Breast epithelium (tissue), 4 donors: Measurements from ENCODE around the gene NEMP1. TPM values are rescaled to one million over a fixed set of nuclear protein-coding genes. Genes with fewer than 3 reads are reported as not detected.
"Not testable (repeated sequence)": the region's sequence is repeated elsewhere in the genome, so short reads cannot be mapped to it uniquely, and the experiment has no call there.

Experiments
- DNase-seq, 2 donors: peaks; one replicate each; pipeline ENCODE4 v3.0.0-alpha.2; 2019; ENCODE audit warnings: low spot score in 2 of 2
- H3K27ac ChIP-seq, 2 donors: fragments of 200-600 bp; sonication (generic) in 1 of 2; one replicate each; pipeline ENCODE4 v1.5.1; 2016 to 2019; ENCODE audit warnings: mild to moderate bottlenecking in 1 of 2
- H3K27me3 ChIP-seq, 2 donors: fragments of 200-600 bp; sonication (generic) in 1 of 2; one replicate each; pipeline versions ENCODE4 v1.5.1 to v1.6.0; 2017 to 2019; ENCODE audit warnings: control low read depth in 1 of 2, mild to moderate bottlenecking in 1 of 2
- H3K36me3 ChIP-seq: fragments of 200-600 bp; one replicate; pipeline ENCODE4 v1.5.1; 2019
- H3K4me1 ChIP-seq, 2 donors: fragments of 200-600 bp; sonication (generic); one replicate each; pipeline ENCODE4 v1.5.1; 2016 to 2019; ENCODE audit warnings: control low read depth in 1 of 2
- H3K4me3 ChIP-seq, 3 donors: fragments of 200-600 bp; sonication (generic); 1 replicate in 2 of 3; 2 replicates in 1 of 3; pipeline ENCODE4 v1.5.1; 2016 to 2019; ENCODE audit warnings: mild to moderate bottlenecking in 3 of 3, moderate library complexity in 2 of 3
- H3K9me3 ChIP-seq, 2 donors: fragments of 200-600 bp; sonication (generic) in 1 of 2; one replicate each; pipeline ENCODE4 v1.5.1; 2016 to 2019; ENCODE audit warnings: control low read depth in 1 of 2
- POLR2A ChIP-seq: fragments of 450-650 bp; IDR thresholded peaks from one replicate; pipeline ENCODE4 v1.6.1; 2016; ENCODE audit warnings: antibody characterized with exemption, mild to moderate bottlenecking, moderate library complexity
- POLR2AphosphoS5 ChIP-seq, 3 donors: sonication (generic); formaldehyde crosslinking; IDR thresholded peaks; one replicate each; pipeline ENCODE4 v1.6.1; 2017; ENCODE audit warnings: antibody characterized with exemption in 3 of 3
- intact Hi-C: fragments of 100-400 bp; cut with DNase I; formaldehyde crosslinking; loops from one replicate; pipeline ENCODE4 v1.15.1; 2023; ENCODE audit warnings: low total_unique reads
- total RNA-seq, 3 donors: library from RNA; depleted of rRNA; stranded (reverse); fragments of >200 nt; gene quantifications; one replicate each; pipeline ENCODE4 v1.1.0, GENCODE V29; 2016
- TF ChIP-seq, protein P1 (sequence below), 3 donors: fragments of 450-650 bp; IDR thresholded peaks; one replicate each; pipeline ENCODE4 v1.5.1; 2016 to 2017; ENCODE audit warnings: antibody characterized with exemption in 3 of 3, mild to moderate bottlenecking in 3 of 3, moderate library complexity in 3 of 3

Gene NEMP1
- total RNA-seq, 3 donors from 2014 or later = 6.9 to 13.3 (median 10.9) TPM

DNA sequence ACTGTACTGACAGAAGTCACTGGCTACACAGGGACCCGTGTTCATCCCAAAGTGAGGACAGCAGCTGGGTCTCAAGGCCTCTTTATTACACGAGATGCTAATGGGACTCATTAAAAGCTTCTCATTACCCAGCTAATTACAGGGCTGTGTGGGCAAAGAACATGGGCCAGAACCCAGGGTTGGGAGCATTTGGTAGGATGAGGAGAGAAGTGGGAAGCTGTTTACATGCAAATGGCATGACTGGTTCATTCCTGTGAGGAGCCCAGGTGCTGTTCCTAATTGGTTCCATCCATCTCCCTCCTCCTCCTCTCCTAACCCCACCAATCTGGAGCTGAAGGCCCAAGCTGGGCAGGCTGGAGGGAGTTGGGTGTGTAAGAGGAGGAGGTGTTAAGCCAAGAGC lies 53.4 kb downstream of the NEMP1 start:
- intact Hi-C loops = no loop called here
- Histone ChIP-seq H3K4me3 (no peak overlapping the region), H3K27me3 (no peaks in the 10 kb centered on the region)

DNA sequence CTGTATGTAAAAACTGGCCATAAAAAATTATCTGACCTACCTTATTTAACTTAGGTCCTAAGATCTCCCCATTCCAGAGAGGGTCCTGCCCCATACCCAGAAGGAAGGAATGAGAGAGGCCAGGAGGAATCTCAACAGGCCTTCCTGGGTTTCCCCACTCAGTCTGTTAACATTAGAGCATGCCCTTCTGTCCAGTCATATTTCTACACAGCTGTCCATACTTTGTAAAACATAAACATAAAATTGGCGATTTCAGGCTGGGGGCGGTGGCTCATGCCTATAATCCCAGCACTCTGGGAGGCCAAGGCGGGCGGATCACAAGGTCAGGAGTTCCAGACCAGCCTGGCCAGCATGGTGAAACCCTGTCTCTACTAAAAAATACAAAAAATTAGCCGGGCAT lies 56.3 kb downstream of the NEMP1 start:
- H3K27me3 ChIP-seq, H3K27ac ChIP-seq, intact Hi-C loops, H3K36me3 ChIP-seq, H3K4me3 ChIP-seq, H3K9me3 ChIP-seq, H3K4me1 ChIP-seq, DNase-seq: not testable (repeated sequence)

More for the DNA sequence above, 53.4 kb downstream of the NEMP1 start:
- Histone ChIP-seq H3K4me1 (no peaks in the 10 kb centered on the region), H3K27ac (no peak overlapping the region), H3K36me3 (no peaks in the 10 kb centered on the region), H3K9me3 (no peaks in the 10 kb centered on the region)
- TF ChIP-seq, protein P1, sequence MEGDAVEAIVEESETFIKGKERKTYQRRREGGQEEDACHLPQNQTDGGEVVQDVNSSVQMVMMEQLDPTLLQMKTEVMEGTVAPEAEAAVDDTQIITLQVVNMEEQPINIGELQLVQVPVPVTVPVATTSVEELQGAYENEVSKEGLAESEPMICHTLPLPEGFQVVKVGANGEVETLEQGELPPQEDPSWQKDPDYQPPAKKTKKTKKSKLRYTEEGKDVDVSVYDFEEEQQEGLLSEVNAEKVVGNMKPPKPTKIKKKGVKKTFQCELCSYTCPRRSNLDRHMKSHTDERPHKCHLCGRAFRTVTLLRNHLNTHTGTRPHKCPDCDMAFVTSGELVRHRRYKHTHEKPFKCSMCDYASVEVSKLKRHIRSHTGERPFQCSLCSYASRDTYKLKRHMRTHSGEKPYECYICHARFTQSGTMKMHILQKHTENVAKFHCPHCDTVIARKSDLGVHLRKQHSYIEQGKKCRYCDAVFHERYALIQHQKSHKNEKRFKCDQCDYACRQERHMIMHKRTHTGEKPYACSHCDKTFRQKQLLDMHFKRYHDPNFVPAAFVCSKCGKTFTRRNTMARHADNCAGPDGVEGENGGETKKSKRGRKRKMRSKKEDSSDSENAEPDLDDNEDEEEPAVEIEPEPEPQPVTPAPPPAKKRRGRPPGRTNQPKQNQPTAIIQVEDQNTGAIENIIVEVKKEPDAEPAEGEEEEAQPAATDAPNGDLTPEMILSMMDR (IDR thresholded peaks at IDR 0.05) = no peak
- TF ChIP-seq POLR2AphosphoS5 (IDR thresholded peaks at IDR 0.05) (no peak), POLR2A (no peak)
- DNase-seq = no peak

DNA sequence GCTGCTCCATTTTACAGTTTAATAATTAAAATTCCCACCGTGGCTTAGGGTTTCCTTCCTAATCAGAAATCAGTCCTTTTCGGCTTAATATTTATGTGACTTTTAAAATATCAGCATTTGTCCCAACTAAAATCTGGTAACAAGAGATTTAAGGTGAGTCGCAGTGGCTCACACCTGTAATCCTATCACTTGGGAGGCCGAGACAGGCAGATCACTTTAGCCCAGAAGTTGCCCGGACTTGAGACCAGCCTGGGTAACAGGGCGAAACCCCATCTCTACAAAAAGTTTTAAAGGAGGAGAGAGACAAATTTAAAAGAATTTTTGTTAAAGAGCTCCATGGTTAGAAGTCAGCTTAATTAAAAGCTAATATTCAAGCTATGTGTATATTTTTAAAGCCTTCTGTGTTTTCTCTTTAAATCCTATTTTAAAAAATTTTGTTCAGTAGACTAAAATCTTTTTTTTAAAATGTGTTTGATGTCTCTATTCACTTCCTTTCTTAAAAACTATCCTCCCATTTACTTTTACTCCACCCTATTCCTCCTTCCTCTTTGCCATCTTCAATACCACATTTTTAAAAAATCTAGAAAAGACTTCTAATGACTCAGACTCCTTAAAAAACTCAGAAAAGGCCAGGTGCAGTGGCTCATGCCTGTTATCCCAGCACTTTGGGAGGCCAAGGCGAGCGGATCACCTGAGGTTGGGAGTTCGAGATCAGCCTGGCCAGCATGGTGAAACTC lies 58.4 kb downstream of the NEMP1 start:
- H3K4me3 ChIP-seq = no peak overlapping the region
- DNase-seq = no peak
- intact Hi-C loops = no loop called here
- no peaks in the 10 kb centered on the region for H3K4me1 ChIP-seq
- no peaks in the 10 kb centered on the region for H3K9me3 ChIP-seq
- no peaks in the 10 kb centered on the region for H3K27me3 ChIP-seq
- TF ChIP-seq, protein P1 (IDR thresholded peaks at IDR 0.05) = no peak
- TF ChIP-seq POLR2AphosphoS5 (IDR thresholded peaks at IDR 0.05) = no peak
- TF ChIP-seq POLR2A = no peak
- no peaks in the 10 kb centered on the region for H3K36me3 ChIP-seq
- no peak overlapping the region for H3K27ac ChIP-seq

DNA sequence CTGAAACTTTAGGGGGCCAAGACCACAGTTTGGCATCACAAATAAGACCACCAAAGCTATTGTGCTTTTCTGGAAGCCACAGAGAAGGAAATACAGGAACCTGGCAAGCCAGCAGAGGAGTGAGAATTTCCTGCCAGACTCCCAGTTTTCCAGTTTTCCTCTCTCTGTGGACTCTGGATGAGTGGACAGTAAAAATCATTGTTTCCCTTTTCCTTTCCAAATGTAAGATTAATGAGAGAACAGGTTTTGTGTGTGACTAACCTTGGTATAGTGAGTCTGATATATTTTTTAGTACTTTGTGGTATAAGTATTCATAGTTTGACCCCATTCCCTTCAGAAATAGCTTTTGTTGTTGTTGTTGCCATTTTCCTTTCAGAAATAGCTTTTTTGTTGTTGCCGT lies 59.7 kb downstream of the NEMP1 start:
- no peak for DNase-seq
- Histone ChIP-seq H3K4me1 (no peaks in the 10 kb centered on the region), H3K27ac (no peak overlapping the region), H3K27me3 (no peaks in the 10 kb centered on the region), H3K4me3 (no peak overlapping the region), H3K9me3 (no peaks in the 10 kb centered on the region), H3K36me3 (no peaks in the 10 kb centered on the region)
- TF ChIP-seq, protein P1 (IDR thresholded peaks at IDR 0.05) = no peak
- TF ChIP-seq POLR2A (no peak), POLR2AphosphoS5 (IDR thresholded peaks at IDR 0.05) (no peak)
- intact Hi-C loops = no loop called here

DNA sequence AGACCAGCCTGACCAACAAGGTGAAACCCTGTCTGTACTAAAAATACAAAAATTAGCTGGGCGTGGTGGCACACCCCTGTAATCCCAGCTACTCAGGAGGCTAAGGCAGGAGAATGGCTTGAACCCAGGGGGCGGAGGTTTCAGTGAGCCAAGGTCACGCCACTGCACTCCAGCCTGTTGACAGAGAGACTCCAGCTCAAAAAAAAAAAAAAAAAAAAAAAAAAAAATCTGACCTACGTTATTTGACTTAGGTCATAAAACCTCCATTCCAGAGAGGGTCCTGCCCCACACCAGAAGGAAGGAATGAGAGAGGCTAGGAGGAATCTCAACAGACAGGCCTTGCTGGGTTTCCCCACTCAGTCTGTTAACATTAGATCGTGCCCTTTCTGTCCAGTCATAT lies 60.2 kb downstream of the NEMP1 start:
- H3K36me3 ChIP-seq, H3K27me3 ChIP-seq, H3K4me3 ChIP-seq, intact Hi-C loops, H3K9me3 ChIP-seq, H3K4me1 ChIP-seq, H3K27ac ChIP-seq, DNase-seq: not testable (repeated sequence)

DNA sequence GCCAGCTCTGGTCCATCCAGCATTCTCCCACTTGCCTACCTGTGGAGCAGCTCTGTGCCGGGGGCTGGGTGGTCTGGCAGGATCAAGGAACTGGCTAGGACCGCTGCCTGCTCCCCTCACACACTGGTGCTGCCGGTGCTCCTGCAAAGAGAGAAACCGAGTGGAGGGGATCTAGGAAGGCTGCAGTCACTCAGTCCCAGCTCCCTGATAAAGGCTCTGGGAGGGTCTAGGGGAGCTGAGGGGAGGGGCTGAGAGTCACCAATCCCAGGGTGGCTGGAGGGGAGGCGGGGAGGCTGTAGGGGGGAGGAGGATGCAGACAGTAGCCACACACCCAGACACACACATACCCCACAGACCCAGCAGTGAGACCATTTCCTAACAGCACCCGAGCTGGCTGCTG lies 62.2 kb downstream of the NEMP1 start, which contains the start of gene TAC3:
Gene TAC3, minus strand, starts transcription at position 182 of the 400 bp plus-strand sequence. CDS start 732 bp downstream, outside the sequence.
- H3K4me1 ChIP-seq = no peaks in the 10 kb centered on the region
- H3K27ac ChIP-seq = no peak within 1 kb of the TSS
- intact Hi-C loops = no loop called here
- no peaks in the 10 kb centered on the region for H3K9me3 ChIP-seq
- DNase-seq = no peak
- H3K4me3 ChIP-seq = no peak within 1 kb of the TSS
- H3K27me3 ChIP-seq = no peaks in the 10 kb centered on the region
- H3K36me3 ChIP-seq = no peaks in the 10 kb centered on the region
- TF ChIP-seq, protein P1 (IDR thresholded peaks at IDR 0.05) = no peak
- TF ChIP-seq POLR2AphosphoS5 (IDR thresholded peaks at IDR 0.05) (no peak), POLR2A (no peak)
